Choroid plexus epithelial cell (primary cell): Measurements from ENCODE around the gene SLC32A1.

ENCODE experiments used
- DNase-seq: peaks from one replicate; pipeline ENCODE4 v3.0.0-alpha.2; 2010; ENCODE audit warnings: low read depth
- H3K4me3 ChIP-seq: 2 replicates; pipeline ENCODE4 v1.5.1; 2011; ENCODE audit warnings: low read depth, mild to moderate bottlenecking, control low read depth, low read length, moderate library complexity
- CTCF ChIP-seq: conservative IDR thresholded peaks from 2 replicates; pipeline ENCODE4 v1.5.1; 2011; ENCODE audit warnings: low read depth, mild to moderate bottlenecking, control low read depth, inconsistent platforms, low read length, moderate library complexity

The SLC32A1 gene

GRCh38 chr20:38723848-38724625 lies at the start of gene SLC32A1:
TSS of gene SLC32A1 (plus strand) at chr20:38724486. CDS start at chr20:38724725, 239 bp downstream.
- no peak for DNase-seq
- TF ChIP-seq CTCF: no peak
- H3K4me3 ChIP-seq: no peak within 1 kb of the TSS

DNA sequence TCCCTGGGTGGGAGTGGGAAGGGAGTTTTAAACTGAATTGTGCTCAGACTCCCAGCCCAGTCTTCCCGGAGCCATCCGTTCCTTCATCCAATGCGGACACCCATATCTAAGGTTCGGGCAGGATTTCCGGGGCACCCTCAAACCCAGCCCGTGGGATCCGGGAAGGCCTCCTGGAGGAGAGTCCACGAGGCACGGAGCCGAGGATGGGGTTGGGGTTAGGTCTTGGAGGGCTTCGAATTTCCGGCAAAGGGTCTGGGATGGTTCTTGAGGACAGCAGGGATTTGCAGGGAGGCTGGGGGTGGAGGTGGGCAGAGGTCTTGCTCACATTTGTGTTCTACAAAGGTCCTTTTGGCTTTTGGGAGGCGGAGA lies 49.5 kb upstream of the SLC32A1 start:
- no peak for DNase-seq
- H3K4me3 ChIP-seq: peak overlapping the region; percentile 63
- no peak for TF ChIP-seq CTCF

DNA sequence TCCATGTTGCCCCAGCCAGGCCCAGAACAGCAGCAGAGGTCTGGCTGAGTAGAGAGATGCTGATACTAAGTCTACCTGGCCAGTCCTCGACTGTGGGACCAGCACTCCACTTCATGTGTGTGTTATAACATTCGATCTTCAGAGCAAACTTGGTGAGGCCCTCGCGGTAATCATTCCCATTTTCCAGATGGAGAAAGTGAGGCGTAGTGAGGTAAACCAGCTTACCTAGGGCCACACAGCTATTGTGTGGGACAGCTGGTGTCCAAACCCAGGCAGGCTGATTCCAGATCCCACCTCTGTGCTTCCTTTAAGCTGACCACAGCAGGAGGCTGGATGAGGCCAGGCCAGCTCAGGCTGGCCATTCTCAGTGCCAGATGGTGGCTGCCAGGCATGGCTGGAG lies 47.7 kb upstream of the SLC32A1 start:
- no peak overlapping the region for H3K4me3 ChIP-seq
- TF ChIP-seq CTCF: no peak
- no peak for DNase-seq

DNA sequence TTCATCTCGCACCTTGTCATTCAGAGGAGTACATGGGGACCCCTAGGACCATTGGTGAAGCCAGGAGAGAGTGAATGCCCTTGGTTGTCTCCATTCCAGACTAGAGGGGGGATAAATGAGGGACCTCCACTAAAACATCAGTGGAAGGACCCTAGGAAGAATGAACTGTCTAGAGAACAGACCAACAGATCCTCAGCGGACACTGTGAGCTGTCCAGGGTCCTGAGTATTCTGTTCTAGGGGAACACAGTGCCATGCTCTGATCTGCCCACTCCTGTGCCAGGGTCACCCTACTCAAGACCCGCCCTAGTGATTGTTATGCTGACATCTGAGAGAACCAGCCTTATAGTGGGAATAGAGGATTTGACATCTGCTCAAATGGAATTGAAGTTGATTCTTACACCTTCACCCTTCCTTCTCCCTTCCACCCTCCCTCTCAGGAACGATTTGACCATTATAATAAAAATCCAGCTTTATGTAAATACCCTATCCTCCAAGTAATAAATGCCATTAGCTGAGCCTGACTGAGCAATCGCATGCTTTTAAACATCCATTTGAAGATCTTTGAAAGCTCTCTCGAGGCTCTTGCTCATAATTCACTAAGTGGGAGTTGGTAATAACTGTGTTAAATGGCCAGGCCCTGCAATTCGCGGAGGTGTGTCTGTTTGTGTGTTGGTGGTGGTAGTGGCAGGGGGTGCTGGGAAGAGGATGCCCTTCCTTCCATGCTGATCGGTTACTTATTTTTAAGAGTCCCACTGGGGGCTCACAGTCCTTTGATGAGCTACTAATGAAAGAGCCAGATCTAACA lies 43.6 kb upstream of the SLC32A1 start:
- no peak for TF ChIP-seq CTCF
- peak; percentile 48 for DNase-seq
- no peak overlapping the region for H3K4me3 ChIP-seq

DNA sequence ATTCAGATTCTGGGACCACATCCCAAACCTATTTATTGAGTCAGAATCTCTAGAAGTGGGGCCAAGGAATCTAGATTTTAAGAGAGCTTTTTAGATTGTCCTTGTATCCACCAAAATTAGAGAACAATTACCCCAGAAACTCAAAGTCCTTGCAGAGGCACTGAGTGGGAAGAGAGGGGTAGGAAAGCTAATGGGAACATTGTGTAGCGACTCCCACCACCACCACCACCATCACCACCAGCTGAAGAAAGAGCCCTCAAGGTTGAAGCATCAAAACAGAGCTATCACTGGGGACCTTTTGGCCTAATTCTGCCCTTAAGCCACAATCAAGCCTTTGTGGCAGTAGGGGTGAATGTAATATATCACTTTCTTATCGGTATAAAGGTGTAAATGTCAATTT lies 39.0 kb upstream of the SLC32A1 start:
- H3K4me3 ChIP-seq: no peak overlapping the region
- DNase-seq: no peak
- no peak for TF ChIP-seq CTCF

- TF ChIP-seq CTCF: no peak
- peak; percentile 66 for DNase-seq
- no peak overlapping the region for H3K4me3 ChIP-seq
Observed at GRCh38 chr20:38685853-38686473, 38.3 kb upstream of the SLC32A1 start.
